Measurements from ENCODE around the gene FOSL1. TPM values are rescaled to one million over a fixed set of nuclear protein-coding genes. Genes with fewer than 3 reads are reported as not detected.

Gene FOSL1
- total RNA-seq, 4 donors from 2014 or later, result 0.36 to 9.3 (median 5.2) TPM

DNA sequence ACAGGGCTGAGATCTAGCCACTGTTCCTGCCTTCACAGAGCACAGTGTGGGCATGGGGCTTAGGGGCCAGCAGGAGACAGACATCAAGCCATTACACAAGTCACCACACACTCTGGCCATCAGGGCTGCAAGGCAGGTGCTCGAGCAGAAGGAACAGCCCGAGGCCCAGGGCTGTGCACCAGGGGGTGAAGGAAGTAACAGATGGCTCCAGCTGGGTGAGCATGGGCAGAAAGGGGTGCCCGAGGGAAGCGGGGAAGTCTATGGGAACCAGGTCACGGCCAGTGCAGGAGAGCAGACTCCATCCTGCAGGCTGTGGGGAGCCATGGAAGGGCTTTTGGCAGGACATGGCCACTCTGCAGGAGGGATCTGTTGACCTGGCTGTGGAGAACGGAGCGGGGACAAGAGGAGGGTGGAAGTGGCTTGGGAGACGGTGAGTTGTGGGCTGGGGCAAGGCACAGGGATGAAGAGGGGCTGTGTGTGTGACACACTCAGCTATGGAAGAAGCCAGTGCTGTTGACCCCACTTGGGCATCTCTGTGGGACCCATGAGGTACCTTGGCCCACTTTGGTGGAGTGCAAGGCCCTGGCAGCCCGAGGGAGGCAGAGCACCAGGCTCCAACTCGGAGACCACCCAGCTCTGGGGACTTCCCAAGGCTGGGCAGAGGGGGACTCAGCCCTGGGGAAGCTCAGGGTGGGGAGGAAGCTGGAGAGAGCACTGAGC lies 15.1 kb upstream of the FOSL1 start:
- peaks cover 0 to 4% (median 3%) of the 10 kb centered on the region in 3 donors for H3K27me3 ChIP-seq
- TF ChIP-seq POLR2A (IDR thresholded peaks at IDR 0.05), result no peak
- TF ChIP-seq, protein P1, sequence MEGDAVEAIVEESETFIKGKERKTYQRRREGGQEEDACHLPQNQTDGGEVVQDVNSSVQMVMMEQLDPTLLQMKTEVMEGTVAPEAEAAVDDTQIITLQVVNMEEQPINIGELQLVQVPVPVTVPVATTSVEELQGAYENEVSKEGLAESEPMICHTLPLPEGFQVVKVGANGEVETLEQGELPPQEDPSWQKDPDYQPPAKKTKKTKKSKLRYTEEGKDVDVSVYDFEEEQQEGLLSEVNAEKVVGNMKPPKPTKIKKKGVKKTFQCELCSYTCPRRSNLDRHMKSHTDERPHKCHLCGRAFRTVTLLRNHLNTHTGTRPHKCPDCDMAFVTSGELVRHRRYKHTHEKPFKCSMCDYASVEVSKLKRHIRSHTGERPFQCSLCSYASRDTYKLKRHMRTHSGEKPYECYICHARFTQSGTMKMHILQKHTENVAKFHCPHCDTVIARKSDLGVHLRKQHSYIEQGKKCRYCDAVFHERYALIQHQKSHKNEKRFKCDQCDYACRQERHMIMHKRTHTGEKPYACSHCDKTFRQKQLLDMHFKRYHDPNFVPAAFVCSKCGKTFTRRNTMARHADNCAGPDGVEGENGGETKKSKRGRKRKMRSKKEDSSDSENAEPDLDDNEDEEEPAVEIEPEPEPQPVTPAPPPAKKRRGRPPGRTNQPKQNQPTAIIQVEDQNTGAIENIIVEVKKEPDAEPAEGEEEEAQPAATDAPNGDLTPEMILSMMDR (IDR thresholded peaks at IDR 0.05 in 4 of 5, conservative IDR thresholded peaks at IDR 0.05 in 1 of 5), result no peak
- ATAC-seq (peak in 1 of 2 donors; percentile 2), DNase-seq (peak in 1 of 2 donors; percentile 25)
- H3K36me3 ChIP-seq, result no peaks in the 10 kb centered on the region
- peaks cover 45 to 48% of the 10 kb centered on the region in 2 donors for H3K4me1 ChIP-seq
- H3K27ac ChIP-seq, result peak overlapping the region; percentile 86 to 98 (median 93)
- intact Hi-C loops (cut with DNase I; ENCODE audit: low total_unique reads), result loop anchor here (1.0 to 10.0 kb wide), 6 partner anchors 14 to 903 kb away; partner anchors contain the start of genes ARL2, CCDC85B, FOSL1 and SLC29A2
- in situ Hi-C loops (cut with MboI; ENCODE audit: low sequenced_read_pairs in 4 of 4), result no loop called here
- peak overlapping the region in 1 of 4 donors; percentile 17 for H3K4me3 ChIP-seq
- no peaks in the 10 kb centered on the region for H3K9me3 ChIP-seq

DNA sequence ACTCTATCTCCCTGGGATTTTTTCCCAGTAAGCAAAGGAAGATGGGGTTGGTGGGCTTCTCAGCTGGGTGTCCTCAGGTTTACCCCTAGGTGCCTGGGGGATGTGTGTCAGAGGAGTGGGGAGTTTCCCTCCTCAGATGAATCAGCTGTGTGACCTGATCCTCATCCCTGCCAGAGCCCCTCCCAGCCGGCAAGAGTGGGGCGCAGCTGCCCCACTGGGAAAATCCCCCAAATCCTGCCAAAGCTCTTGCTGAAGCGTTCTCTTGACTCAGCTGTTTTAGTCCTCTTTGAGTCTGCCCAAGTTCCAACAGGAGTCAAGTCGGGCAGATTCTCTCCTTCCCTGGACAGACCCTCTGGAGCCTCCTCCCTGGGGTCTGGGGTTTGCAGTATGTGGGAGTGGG lies 12.7 kb upstream of the FOSL1 start:
- peaks cover 0 to 6% (median 3%) of the 10 kb centered on the region in 3 donors for H3K27me3 ChIP-seq
- H3K4me3 ChIP-seq, result no peak overlapping the region
- in situ Hi-C loops (cut with MboI; ENCODE audit: low sequenced_read_pairs in 4 of 4) (no loop called here), intact Hi-C loops (cut with DNase I; ENCODE audit: low total_unique reads) (loop anchor here (10.0 kb wide), 1 partner anchor 462 kb away; the partner anchor contains the start of gene SLC29A2)
- H3K9me3 ChIP-seq, result no peaks in the 10 kb centered on the region
- peaks cover 36 to 41% of the 10 kb centered on the region in 2 donors for H3K4me1 ChIP-seq
- H3K27ac ChIP-seq, result no peak overlapping the region
- no peaks in the 10 kb centered on the region for H3K36me3 ChIP-seq
- no peak for TF ChIP-seq POLR2A (IDR thresholded peaks at IDR 0.05)
- TF ChIP-seq, protein P1 (IDR thresholded peaks at IDR 0.05 in 4 of 5, conservative IDR thresholded peaks at IDR 0.05 in 1 of 5), result no peak
- no peak for DNase-seq
- ATAC-seq, result no peak

DNA sequence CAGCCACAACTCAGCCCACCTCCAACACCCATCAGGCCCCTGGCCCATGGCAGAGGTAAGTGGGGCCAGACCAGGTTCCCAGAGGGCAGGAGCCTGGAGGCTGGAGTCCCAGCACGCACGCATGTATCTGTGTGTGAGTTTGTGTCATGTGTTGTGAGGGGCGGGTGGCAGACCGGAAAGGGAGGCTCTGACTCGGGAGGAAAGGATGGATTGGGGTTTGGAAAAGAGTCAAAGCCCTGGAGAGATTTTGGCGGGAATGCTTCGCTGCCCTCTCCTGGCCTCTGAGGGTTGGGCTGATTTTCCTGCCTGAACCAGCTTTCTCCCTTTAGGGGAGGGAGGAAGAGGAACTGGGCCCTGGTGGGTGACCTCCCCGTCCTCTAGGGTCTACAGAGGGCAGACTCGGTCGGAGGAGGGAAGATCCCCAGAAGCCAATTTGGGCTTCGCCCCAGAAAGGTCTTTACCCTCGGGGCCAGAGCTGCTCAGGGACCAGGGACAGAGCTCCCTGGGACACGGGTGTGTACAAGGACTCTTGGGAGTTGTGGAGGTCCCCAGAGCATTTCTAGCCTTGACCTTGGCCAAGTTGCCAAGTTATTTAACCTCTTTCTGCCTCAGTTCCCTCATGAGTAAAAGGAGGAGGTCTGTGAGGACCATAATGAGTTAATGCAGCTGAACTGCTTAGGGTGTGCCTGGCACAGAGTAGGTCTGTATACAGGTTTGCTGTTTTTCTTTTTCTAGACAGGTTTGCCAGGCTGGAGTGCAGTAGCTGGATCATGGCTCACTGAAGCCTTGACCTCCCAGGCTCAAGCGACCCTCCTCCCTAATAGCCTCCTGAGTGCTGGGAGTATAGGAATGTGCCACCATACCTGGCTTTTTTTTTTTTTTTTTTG lies 11.7 kb upstream of the FOSL1 start:
- Histone ChIP-seq H3K4me1 (peaks cover 26 to 32% of the 10 kb centered on the region in 2 donors), H3K27ac (peak overlapping the region in 2 of 4 donors; percentile 8 to 38)
- in situ Hi-C loops (cut with MboI; ENCODE audit: low sequenced_read_pairs in 4 of 4), result no loop called here

DNA sequence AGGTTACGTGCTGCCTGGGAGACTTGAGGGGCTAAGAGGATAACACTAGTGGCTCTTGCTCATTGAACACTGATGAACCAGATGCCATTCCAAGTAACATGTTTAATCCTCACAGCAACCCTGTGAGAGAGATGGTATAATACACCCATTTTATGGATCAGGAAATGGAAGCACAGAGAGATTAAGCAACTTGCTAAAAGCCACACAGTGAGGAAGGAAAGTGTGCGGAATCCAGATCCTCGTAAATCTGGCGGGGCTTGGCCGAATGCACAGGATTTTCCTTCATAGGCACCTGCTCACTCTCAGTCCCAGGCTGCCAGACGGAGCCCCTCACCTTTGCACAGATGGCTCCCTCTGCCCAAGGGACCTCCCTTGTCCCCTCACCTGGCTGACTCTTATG lies 7.7 kb upstream of the FOSL1 start:
- Histone ChIP-seq H3K9me3 (no peaks in the 10 kb centered on the region), H3K4me1 (peaks cover 4 to 7% of the 10 kb centered on the region in 2 donors), H3K4me3 (no peak overlapping the region), H3K27ac (no peak overlapping the region), H3K36me3 (no peaks in the 10 kb centered on the region), H3K27me3 (peaks cover 0 to 6% (median 3%) of the 10 kb centered on the region in 3 donors)
- in situ Hi-C loops (cut with MboI; ENCODE audit: low sequenced_read_pairs in 4 of 4), result no loop called here
- intact Hi-C loops (cut with DNase I; ENCODE audit: low total_unique reads), result no loop called here
- TF ChIP-seq, protein P1 (IDR thresholded peaks at IDR 0.05 in 4 of 5, conservative IDR thresholded peaks at IDR 0.05 in 1 of 5), result no peak
- TF ChIP-seq POLR2A (IDR thresholded peaks at IDR 0.05), result no peak
- ATAC-seq, result no peak
- no peak for DNase-seq

More for the DNA sequence above, 11.7 kb upstream of the FOSL1 start:
- ATAC-seq (no peak), DNase-seq (peak in 1 of 2 donors; percentile 46)
- intact Hi-C loops (cut with DNase I; ENCODE audit: low total_unique reads), result loop anchor here (10.0 kb wide), 1 partner anchor 463 kb away; the partner anchor contains the start of gene SLC29A2
- TF ChIP-seq, protein P1 (IDR thresholded peaks at IDR 0.05 in 4 of 5, conservative IDR thresholded peaks at IDR 0.05 in 1 of 5), result peak in 4 of 5 experiments; percentile 17 to 40 (median 27)
- TF ChIP-seq POLR2A (IDR thresholded peaks at IDR 0.05), result peak in 1 of 2 donors; percentile 11
- Histone ChIP-seq H3K36me3 (no peaks in the 10 kb centered on the region), H3K4me3 (no peak overlapping the region), H3K9me3 (no peaks in the 10 kb centered on the region), H3K27me3 (peaks cover 0 to 6% (median 3%) of the 10 kb centered on the region in 3 donors)
